Testis (tissue), 3 donors: ENCODE measurements around the gene SEMA4G. TPM values are rescaled to one million over a fixed set of nuclear protein-coding genes. Genes with fewer than 3 reads are reported as not detected.
"Not testable (repeated sequence)": the region's sequence is repeated elsewhere in the genome, so short reads cannot be mapped to it uniquely, and the experiment has no call there.

ENCODE experiments used
- DNase-seq: peaks from one replicate; pipeline ENCODE4 v3.0.0-alpha.2; 2019
- H3K27ac ChIP-seq, 2 donors: fragments of 200-600 bp; sonication (generic); one replicate each; pipeline ENCODE4 v1.5.1; 2019
- H3K27me3 ChIP-seq: fragments of 200-600 bp; sonication (generic); one replicate; pipeline ENCODE4 v1.5.1; 2019
- H3K36me3 ChIP-seq: fragments of 200-600 bp; sonication (generic); one replicate; pipeline ENCODE4 v1.5.1; 2017; ENCODE audit warnings: low read depth; ENCODE audit errors: missing control alignments
- H3K4me1 ChIP-seq: fragments of 200-600 bp; sonication (generic); one replicate; pipeline ENCODE4 v1.5.1; 2019
- H3K4me3 ChIP-seq, 2 donors: fragments of 200-600 bp; sonication (generic); one replicate each; pipeline ENCODE4 v1.5.1; 2017 to 2019
- H3K9me3 ChIP-seq: fragments of 200-600 bp; sonication (generic); one replicate; pipeline ENCODE4 v1.5.1; 2017
- CTCF ChIP-seq, 3 experiments: fragments of 450-650 bp in 2 of 3; fragments of 200-600 bp in 1 of 3; sonication (generic) in 1 of 3; IDR thresholded peaks; one replicate each; pipeline ENCODE4 v1.5.1; 2016 to 2019; ENCODE audit warnings: antibody characterized with exemption in 3 of 3, mild to moderate bottlenecking in 2 of 3, moderate library complexity in 1 of 3
- POLR2A ChIP-seq: fragments of 450-650 bp; IDR thresholded peaks from one replicate; pipeline ENCODE4 v1.6.1; 2017; ENCODE audit warnings: antibody characterized with exemption, mild to moderate bottlenecking, moderate library complexity
- WGBS, 2 donors: methylation state at CpG; one replicate each; pipeline ENCODE4 v1.1.5; 2018; 5-methylcytosine and 5-hydroxymethylcytosine counted together
- intact Hi-C: fragments of 100-400 bp; cut with DNase I; formaldehyde crosslinking; loops from one replicate; pipeline ENCODE4 v1.15.1; 2023; ENCODE audit warnings: low total_unique reads
- polyA plus RNA-seq: library from polyadenylated mRNA; stranded (reverse); fragments of 350-450 nt; fragmentation: Illumina TruSeq; extraction: RNeasy Lipid Tissue Mini Kit (QIAGEN cat#74804); gene quantifications from one replicate; pipeline ENCODE4 v1.2.3, GENCODE V29; 2014; ENCODE audit warnings: low read depth, low replicate concordance; ENCODE audit not compliant: insufficient read depth
- total RNA-seq, 2 donors: library from RNA; depleted of rRNA; stranded (reverse); fragments of >200 nt; gene quantifications; one replicate each; pipeline ENCODE4 v1.2.3, GENCODE V29; 2016

Gene SEMA4G
- total and polyA plus RNA-seq, 3 donors from 2014 or later: 4.8 to 7.2 (median 6.2) TPM

GRCh38 chr10:100970076-100970913, 991 bp downstream of the SEMA4G start:
- WGBS, 2 donors: 22 to 24% methylated on average over 13 of the region's 13 CpGs
- no peak for TF ChIP-seq POLR2A
- no peak for TF ChIP-seq CTCF (IDR thresholded peaks at IDR 0.05)
- peak; percentile 8 for DNase-seq
- Histone ChIP-seq H3K9me3 (no peaks in the 10 kb centered on the region), H3K4me1 (peaks cover 21% of the 10 kb centered on the region), H3K36me3 (no peaks in the 10 kb centered on the region), H3K4me3 (peak overlapping the region; percentile 52 to 63), H3K27ac (no peak overlapping the region), H3K27me3 (no peaks in the 10 kb centered on the region)
- intact Hi-C loops: no loop called here

GRCh38 chr10:100970914-100971811, 1.9 kb downstream of the SEMA4G start:
- peak; percentile 7 for DNase-seq
- TF ChIP-seq CTCF (IDR thresholded peaks at IDR 0.05) (no peak), POLR2A (no peak)
- no peak overlapping the region for H3K27ac ChIP-seq
- peaks cover 21% of the 10 kb centered on the region for H3K4me1 ChIP-seq
- WGBS, 2 donors: 70 to 71% methylated on average over 3 to 4 of the region's 4 CpGs
- intact Hi-C loops: no loop called here
- no peaks in the 10 kb centered on the region for H3K9me3 ChIP-seq
- no peaks in the 10 kb centered on the region for H3K27me3 ChIP-seq
- H3K36me3 ChIP-seq: no peaks in the 10 kb centered on the region
- no peak overlapping the region for H3K4me3 ChIP-seq

GRCh38 chr10:100972115-100972903, 3.0 kb downstream of the SEMA4G start:
- peak; percentile 6 for DNase-seq
- TF ChIP-seq POLR2A (no peak), CTCF (IDR thresholded peaks at IDR 0.05) (no peak)

GRCh38 chr10:100972904-100973535, 3.7 kb downstream of the SEMA4G start:
- Histone ChIP-seq H3K9me3 (no peaks in the 10 kb centered on the region), H3K4me3 (no peak overlapping the region), H3K4me1 (peaks cover 21% of the 10 kb centered on the region), H3K27me3 (no peaks in the 10 kb centered on the region), H3K27ac (no peak overlapping the region), H3K36me3 (no peaks in the 10 kb centered on the region)
- DNase-seq: peak; percentile 1
- TF ChIP-seq CTCF (IDR thresholded peaks at IDR 0.05): no peak
- no peak for TF ChIP-seq POLR2A
- WGBS, 2 donors: 89 to 96% methylated on average over 4 to 6 of the region's 6 CpGs
- intact Hi-C loops: no loop called here

More at GRCh38 chr10:100972115-100972903, 3.0 kb downstream of the SEMA4G start:
- no peaks in the 10 kb centered on the region for H3K36me3 ChIP-seq
- H3K4me1 ChIP-seq: peaks cover 21% of the 10 kb centered on the region
- intact Hi-C loops: no loop called here
- H3K27me3 ChIP-seq: no peaks in the 10 kb centered on the region
- H3K9me3 ChIP-seq: no peaks in the 10 kb centered on the region
- H3K4me3 ChIP-seq: no peak overlapping the region
- no peak overlapping the region for H3K27ac ChIP-seq
- WGBS, 2 donors: 78 to 83% methylated on average over 13 of the region's 13 CpGs

- H3K27me3 ChIP-seq, H3K4me1 ChIP-seq, DNase-seq, H3K27ac ChIP-seq, intact Hi-C loops, H3K36me3 ChIP-seq, H3K9me3 ChIP-seq, H3K4me3 ChIP-seq: not testable (repeated sequence)
- 83 to 94% methylated on average over 8 of the region's 8 CpGs for WGBS, 2 donors
Measured at GRCh38 chr10:100975397-100975796, 6.1 kb downstream of the SEMA4G start.
